ENCODE data around the gene ANO8. TPM values are rescaled to one million over a fixed set of nuclear protein-coding genes. Genes with fewer than 3 reads are reported as not detected.
A peak's percentile ranks its signal among the peaks of the same experiment; 100 is the strongest.
"Not testable (repeated sequence)": the region's sequence is repeated elsewhere in the genome, so short reads cannot be mapped to it uniquely, and the experiment has no call there.

The ANO8 gene
- total and polyA plus RNA-seq, 2 donors (not counting 1 experiment from before 2014, with no cell fraction given), result 1.1 to 5.9 TPM

- H3K9me3 ChIP-seq (ENCODE audit: control insufficient read depth, insufficient read depth, low read depth, low read length), result no peaks in the 10 kb centered on the region
- H3K27ac ChIP-seq (ENCODE audit: insufficient read depth, low read length), result no peak within 1 kb of the TSS
- no peak for DNase-seq (ENCODE audit: low read depth in 2 of 2)
- no peaks in the 10 kb centered on the region for H3K79me2 ChIP-seq (ENCODE audit: control insufficient read depth, insufficient read depth, low read length)
- no peaks in the 10 kb centered on the region for H4K20me1 ChIP-seq (ENCODE audit: control insufficient read depth, extremely low read depth, insufficient read depth, low read length)
- no peaks in the 10 kb centered on the region for H3K27me3 ChIP-seq (ENCODE audit: control insufficient read depth, insufficient read depth, low read length)
- peak within 1 kb of the TSS; percentile 75 for H3K4me2 ChIP-seq (ENCODE audit: extremely low read depth, insufficient read depth, low read length)
- TF ChIP-seq EZH2 (IDR thresholded peaks at IDR 0.05; ENCODE audit: low read length, missing control alignments), result no peak
- TF ChIP-seq CTCF (conservative IDR thresholded peaks at IDR 0.05 in 1 of 2, IDR thresholded peaks at IDR 0.05 in 1 of 2; ENCODE audit: low read depth in 1 of 2, low read length in 2 of 2), result no peak
- peaks cover 6% of the 10 kb centered on the region for H3K36me3 ChIP-seq (ENCODE audit: control insufficient read depth, insufficient read depth, low read length)
- H3K4me3 ChIP-seq (replicated peaks in 1 of 4; ENCODE audit: control extremely low read depth in 1 of 4, insufficient read depth in 1 of 4, low read depth in 3 of 4, low read length in 4 of 4), result peak within 1 kb of the TSS; percentile 11 to 48 (median 21)
- H3K9ac ChIP-seq (ENCODE audit: insufficient read depth, low read length), result peak within 1 kb of the TSS; percentile 20
- H2AFZ ChIP-seq (ENCODE audit: low read length), result peak within 1 kb of the TSS; percentile 55
- no peaks in the 10 kb centered on the region for H3K4me1 ChIP-seq (ENCODE audit: control insufficient read depth, extremely low read depth, insufficient read depth, low read length)
These were observed 53.0 kb downstream of the ANO8 start, which contains the start of gene ANKLE1 for GRCh38 chr19:17281391-17282304. Gene ANKLE1, plus strand, starts transcription at chr19:17281901. Its CDS starts 20 bp downstream, at chr19:17281921.

DNA sequence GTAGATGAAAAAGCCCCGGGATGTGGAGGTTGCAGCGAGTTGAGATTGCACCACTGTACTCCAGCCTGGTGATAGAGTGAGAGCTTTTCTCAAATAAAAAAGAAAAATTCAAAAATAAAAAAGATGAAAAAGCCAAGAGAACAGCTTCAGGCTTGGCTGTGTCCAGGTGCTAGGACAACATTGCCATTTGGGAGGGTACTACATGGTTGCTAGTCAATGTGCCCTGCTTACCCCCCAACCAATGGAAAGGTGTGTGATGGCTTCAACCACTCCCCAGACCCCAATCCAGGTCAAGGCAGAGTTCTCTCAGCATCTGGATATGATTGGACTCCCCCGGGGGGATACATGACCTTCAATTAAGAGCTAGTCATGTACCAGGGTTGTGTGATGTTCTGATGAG lies 55.2 kb downstream of the ANO8 start:
- no peak overlapping the region for H3K9ac ChIP-seq (ENCODE audit: insufficient read depth, low read length)
- H3K4me1 ChIP-seq (ENCODE audit: control insufficient read depth, extremely low read depth, insufficient read depth, low read length), result no peaks in the 10 kb centered on the region
- no peaks in the 10 kb centered on the region for H3K27me3 ChIP-seq (ENCODE audit: control insufficient read depth, insufficient read depth, low read length)
- no peak for DNase-seq (ENCODE audit: low read depth in 2 of 2)
- H3K9me3 ChIP-seq (ENCODE audit: control insufficient read depth, insufficient read depth, low read depth, low read length), result no peaks in the 10 kb centered on the region
- H3K36me3 ChIP-seq (ENCODE audit: control insufficient read depth, insufficient read depth, low read length), result peaks cover 9% of the 10 kb centered on the region
- H3K79me2 ChIP-seq (ENCODE audit: control insufficient read depth, insufficient read depth, low read length), result no peaks in the 10 kb centered on the region
- H3K4me3 ChIP-seq (replicated peaks in 1 of 4; ENCODE audit: control extremely low read depth in 1 of 4, insufficient read depth in 1 of 4, low read depth in 3 of 4, low read length in 4 of 4), result no peak overlapping the region
- TF ChIP-seq EZH2 (IDR thresholded peaks at IDR 0.05; ENCODE audit: low read length, missing control alignments) (no peak), CTCF (conservative IDR thresholded peaks at IDR 0.05 in 1 of 2, IDR thresholded peaks at IDR 0.05 in 1 of 2; ENCODE audit: low read depth in 1 of 2, low read length in 2 of 2) (no peak)
- no peak overlapping the region for H3K27ac ChIP-seq (ENCODE audit: insufficient read depth, low read length)
- no peak overlapping the region for H2AFZ ChIP-seq (ENCODE audit: low read length)
- no peaks in the 10 kb centered on the region for H4K20me1 ChIP-seq (ENCODE audit: control insufficient read depth, extremely low read depth, insufficient read depth, low read length)
- no peak overlapping the region for H3K4me2 ChIP-seq (ENCODE audit: extremely low read depth, insufficient read depth, low read length)

- Histone ChIP-seq H2AFZ (ENCODE audit: low read length) (no peak overlapping the region), H3K27me3 (ENCODE audit: control insufficient read depth, insufficient read depth, low read length) (no peaks in the 10 kb centered on the region), H3K79me2 (ENCODE audit: control insufficient read depth, insufficient read depth, low read length) (no peaks in the 10 kb centered on the region), H4K20me1 (ENCODE audit: control insufficient read depth, extremely low read depth, insufficient read depth, low read length) (no peaks in the 10 kb centered on the region), H3K4me3 (replicated peaks in 1 of 4; ENCODE audit: control extremely low read depth in 1 of 4, insufficient read depth in 1 of 4, low read depth in 3 of 4, low read length in 4 of 4) (no peak overlapping the region), H3K9me3 (ENCODE audit: control insufficient read depth, insufficient read depth, low read depth, low read length) (no peaks in the 10 kb centered on the region), H3K4me2 (ENCODE audit: extremely low read depth, insufficient read depth, low read length) (no peak overlapping the region), H3K27ac (ENCODE audit: insufficient read depth, low read length) (no peak overlapping the region), H3K4me1 (ENCODE audit: control insufficient read depth, extremely low read depth, insufficient read depth, low read length) (no peaks in the 10 kb centered on the region), H3K9ac (ENCODE audit: insufficient read depth, low read length) (no peak overlapping the region), H3K36me3 (ENCODE audit: control insufficient read depth, insufficient read depth, low read length) (peaks cover 18% of the 10 kb centered on the region)
- TF ChIP-seq EZH2 (IDR thresholded peaks at IDR 0.05; ENCODE audit: low read length, missing control alignments) (no peak), CTCF (conservative IDR thresholded peaks at IDR 0.05 in 1 of 2, IDR thresholded peaks at IDR 0.05 in 1 of 2; ENCODE audit: low read depth in 1 of 2, low read length in 2 of 2) (no peak)
- no peak for DNase-seq (ENCODE audit: low read depth in 2 of 2)
These were observed 59.0 kb downstream of the ANO8 start for GRCh38 chr19:17275441-17276175.

GRCh38 chr19:17274892-17275291 lies 59.8 kb downstream of the ANO8 start:
- H3K9ac ChIP-seq (ENCODE audit: insufficient read depth, low read length); H3K4me2 ChIP-seq (ENCODE audit: extremely low read depth, insufficient read depth, low read length); H3K79me2 ChIP-seq (ENCODE audit: control insufficient read depth, insufficient read depth, low read length); H3K4me1 ChIP-seq (ENCODE audit: control insufficient read depth, extremely low read depth, insufficient read depth, low read length); H2AFZ ChIP-seq (ENCODE audit: low read length); DNase-seq (ENCODE audit: low read depth in 2 of 2); H4K20me1 ChIP-seq (ENCODE audit: control insufficient read depth, extremely low read depth, insufficient read depth, low read length); H3K9me3 ChIP-seq (ENCODE audit: control insufficient read depth, insufficient read depth, low read depth, low read length); H3K27ac ChIP-seq (ENCODE audit: insufficient read depth, low read length); H3K4me3 ChIP-seq (replicated peaks in 1 of 4; ENCODE audit: control extremely low read depth in 1 of 4, insufficient read depth in 1 of 4, low read depth in 3 of 4, low read length in 4 of 4); H3K27me3 ChIP-seq (ENCODE audit: control insufficient read depth, insufficient read depth, low read length): not testable (repeated sequence)
- H3K36me3 ChIP-seq (ENCODE audit: control insufficient read depth, insufficient read depth, low read length), result peaks cover 21% of the 10 kb centered on the region
